Mesendoderm (in vitro differentiated cells): Measurements from ENCODE around the gene NSG2.

Experiments used
- DNase-seq: peaks from one replicate; pipeline ENCODE4 v3.0.0; 2013
- H2AK5ac ChIP-seq: 2 replicates; pipeline ENCODE4 v1.6.1; 2013; ENCODE audit warnings: low read length, inconsistent platforms
- H2BK120ac ChIP-seq: 2 replicates; pipeline ENCODE4 v1.6.1; 2013; ENCODE audit warnings: low read depth, mild to moderate bottlenecking, low read length, moderate library complexity, mixed read lengths
- H2BK15ac ChIP-seq: replicated peaks from 2 replicates; pipeline ENCODE4 v1.6.1; 2013; ENCODE audit warnings: low read depth, mild to moderate bottlenecking, moderate library complexity
- H2BK5ac ChIP-seq: 2 replicates; pipeline ENCODE4 v1.6.1; 2013; ENCODE audit warnings: low read length, inconsistent platforms
- H3K18ac ChIP-seq: 2 replicates; pipeline ENCODE4 v1.6.1; 2013; ENCODE audit warnings: mild to moderate bottlenecking, low read length, mixed read lengths
- H3K23ac ChIP-seq: one replicate; pipeline ENCODE4 v1.6.1; 2013; ENCODE audit warnings: low read length
- H3K27ac ChIP-seq: 2 replicates; pipeline ENCODE4 v1.5.1; 2013; ENCODE audit warnings: low read depth, mild to moderate bottlenecking, inconsistent platforms, low read length, moderate library complexity
- H3K27me3 ChIP-seq: 2 replicates; pipeline ENCODE4 v1.6.1; 2013; ENCODE audit warnings: low read length, control low read depth, mild to moderate bottlenecking, inconsistent platforms; ENCODE audit not compliant: insufficient read depth, poor library complexity
- H3K36me3 ChIP-seq: 2 replicates; pipeline ENCODE4 v1.6.1; 2013; ENCODE audit warnings: low read length, inconsistent platforms; ENCODE audit not compliant: control insufficient read depth, insufficient read depth
- H3K4ac ChIP-seq: one replicate; pipeline ENCODE4 v1.6.1; 2013; ENCODE audit warnings: low read depth, mild to moderate bottlenecking, low read length, moderate library complexity
- H3K4me1 ChIP-seq: 2 replicates; pipeline ENCODE4 v1.6.1; 2013; ENCODE audit warnings: low read depth, low read length, inconsistent platforms; ENCODE audit not compliant: control insufficient read depth
- H3K4me2 ChIP-seq: 2 replicates; pipeline ENCODE4 v1.6.1; 2013; ENCODE audit warnings: low read length
- H3K4me3 ChIP-seq: 2 replicates; pipeline ENCODE4 v1.5.1; 2013; ENCODE audit warnings: mild to moderate bottlenecking, low read length
- H3K56ac ChIP-seq: one replicate; pipeline ENCODE4 v1.6.1; 2013; ENCODE audit warnings: low read length
- H3K79me1 ChIP-seq: 2 replicates; pipeline ENCODE4 v1.6.1; 2013; ENCODE audit warnings: low read length, inconsistent platforms
- H3K79me2 ChIP-seq: 2 replicates; pipeline ENCODE4 v1.6.1; 2013; ENCODE audit warnings: mild to moderate bottlenecking, low read length; ENCODE audit not compliant: control insufficient read depth, insufficient read depth
- H3K9ac ChIP-seq: 2 replicates; pipeline ENCODE4 v1.6.1; 2013; ENCODE audit warnings: low read length, inconsistent platforms
- H4K5ac ChIP-seq: one replicate; pipeline ENCODE4 v1.6.1; 2013; ENCODE audit warnings: low read length
- H4K8ac ChIP-seq: one replicate; pipeline ENCODE4 v1.6.1; 2013; ENCODE audit warnings: low read depth, mild to moderate bottlenecking, control low read depth, low read length, moderate library complexity
- WGBS: extraction: QIAGEN DNeasy Blood & Tissue Kit; methylation state at CpG from one replicate; pipeline ENCODE4 v1.1.7; 2013; ENCODE audit warnings: low lambda C conversion rate, missing lambda C conversion rate; ENCODE audit not compliant: insufficient coverage; ENCODE audit errors: extremely low coverage; 5-methylcytosine and 5-hydroxymethylcytosine counted together

Gene NSG2

DNA sequence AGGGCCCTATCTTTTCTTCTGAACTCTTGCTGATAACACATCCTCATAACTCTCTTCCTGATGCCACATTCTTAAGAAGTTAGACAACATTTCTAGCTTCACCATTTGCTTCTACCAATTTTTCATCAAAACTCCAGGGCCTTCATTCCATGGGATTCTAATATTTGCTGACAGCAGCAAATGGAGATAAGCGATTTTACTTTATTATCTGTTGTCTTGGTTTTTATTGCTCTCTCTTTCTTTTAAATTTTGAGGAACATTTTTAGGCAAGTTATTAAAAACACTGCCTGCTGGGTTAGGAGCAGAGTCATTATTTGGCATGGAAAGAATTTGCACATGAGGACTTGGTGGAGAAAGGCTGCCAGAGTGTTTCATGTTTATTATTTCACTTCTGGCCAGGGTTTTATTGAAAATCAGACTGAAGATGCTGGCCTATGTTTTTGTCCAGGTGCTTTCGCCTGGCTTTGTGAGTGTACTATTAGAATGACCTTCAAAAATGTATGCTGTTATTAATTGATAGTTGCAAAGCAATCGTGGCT lies 27.7 kb downstream of the NSG2 start:
- Histone ChIP-seq H3K4me1 (no peaks in the 10 kb centered on the region), H3K79me2 (no peaks in the 10 kb centered on the region), H3K4me2 (no peak overlapping the region), H2AK5ac (no peak overlapping the region), H4K8ac (no peak overlapping the region), H2BK120ac (no peak overlapping the region), H3K36me3 (no peaks in the 10 kb centered on the region), H3K18ac (no peak overlapping the region), H3K23ac (no peak overlapping the region), H4K5ac (no peak overlapping the region), H3K27me3 (no peaks in the 10 kb centered on the region), H3K79me1 (no peaks in the 10 kb centered on the region), H2BK5ac (no peak overlapping the region), H2BK15ac (no peak overlapping the region), H3K9ac (no peak overlapping the region), H3K4ac (no peak overlapping the region), H3K4me3 (no peak overlapping the region), H3K56ac (no peak overlapping the region), H3K27ac (no peak overlapping the region)
- no peak for DNase-seq
- WGBS = no CpG with 5 or more reads among the region's 3 CpGs

DNA sequence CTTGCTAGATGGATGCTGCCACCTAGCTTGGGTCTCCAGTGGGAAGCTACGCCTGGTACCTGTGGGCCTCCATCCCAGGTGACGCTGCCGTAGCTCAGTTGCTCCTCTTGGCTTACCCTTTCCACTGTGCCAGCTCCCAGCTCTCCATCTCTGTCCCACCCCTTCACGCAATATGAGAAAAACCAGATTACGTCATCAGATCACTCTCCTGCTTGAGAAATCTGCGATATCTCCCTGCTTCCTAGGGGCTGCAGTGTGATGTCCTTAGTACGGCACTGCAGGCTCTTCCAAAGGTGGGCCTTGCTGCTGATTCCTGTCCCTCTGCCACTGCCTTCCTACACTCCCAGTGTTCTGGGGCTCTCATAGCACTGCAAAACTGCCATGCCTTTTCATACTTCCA lies 28.9 kb downstream of the NSG2 start:
- H3K79me1 ChIP-seq = no peaks in the 10 kb centered on the region
- no CpG with 5 or more reads among the region's 7 CpGs for WGBS
- H3K4me2 ChIP-seq = no peak overlapping the region
- H4K5ac ChIP-seq = no peak overlapping the region
- no peak overlapping the region for H3K4me3 ChIP-seq
- H3K79me2 ChIP-seq = no peaks in the 10 kb centered on the region
- no peak overlapping the region for H4K8ac ChIP-seq
- no peak for DNase-seq
- no peak overlapping the region for H3K27ac ChIP-seq
- H2BK120ac ChIP-seq = no peak overlapping the region
- H3K4me1 ChIP-seq = no peaks in the 10 kb centered on the region
- no peak overlapping the region for H3K4ac ChIP-seq
- H2BK15ac ChIP-seq = no peak overlapping the region
- H3K36me3 ChIP-seq = no peaks in the 10 kb centered on the region
- H3K9ac ChIP-seq = no peak overlapping the region
- H2BK5ac ChIP-seq = no peak overlapping the region
- no peaks in the 10 kb centered on the region for H3K27me3 ChIP-seq
- H3K23ac ChIP-seq = no peak overlapping the region
- no peak overlapping the region for H3K56ac ChIP-seq
- H3K18ac ChIP-seq = no peak overlapping the region
- no peak overlapping the region for H2AK5ac ChIP-seq

DNA sequence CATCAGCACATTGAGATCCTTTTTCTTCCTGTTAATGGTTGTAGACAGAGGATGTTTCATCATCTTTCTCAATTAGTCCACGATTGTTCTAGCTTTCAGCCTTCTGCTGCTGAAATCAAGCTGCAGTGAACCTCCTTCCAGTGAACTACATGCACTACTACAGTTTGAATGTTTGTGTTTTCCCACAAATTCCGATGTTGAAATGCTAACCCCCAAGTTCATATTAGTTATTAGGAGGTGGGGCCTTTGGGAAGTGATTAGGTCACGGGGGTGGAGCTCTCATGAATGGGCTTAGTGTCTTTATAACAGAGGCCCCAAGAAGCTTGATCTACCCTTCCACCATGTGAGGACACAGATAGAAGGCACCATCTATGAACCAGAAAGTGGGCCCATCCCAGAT lies 32.9 kb downstream of the NSG2 start:
- Histone ChIP-seq H2AK5ac (no peak overlapping the region), H3K27me3 (no peaks in the 10 kb centered on the region), H3K4me1 (no peaks in the 10 kb centered on the region), H4K5ac (no peak overlapping the region), H3K4ac (no peak overlapping the region), H3K4me3 (no peak overlapping the region), H3K9ac (no peak overlapping the region), H2BK5ac (no peak overlapping the region), H3K36me3 (no peaks in the 10 kb centered on the region), H2BK15ac (no peak overlapping the region), H2BK120ac (no peak overlapping the region), H3K4me2 (no peak overlapping the region), H3K23ac (no peak overlapping the region), H3K79me2 (no peaks in the 10 kb centered on the region), H3K18ac (no peak overlapping the region), H3K56ac (no peak overlapping the region), H4K8ac (no peak overlapping the region), H3K27ac (no peak overlapping the region), H3K79me1 (no peaks in the 10 kb centered on the region)
- DNase-seq = no peak
- no CpG with 5 or more reads among the region's 3 CpGs for WGBS

DNA sequence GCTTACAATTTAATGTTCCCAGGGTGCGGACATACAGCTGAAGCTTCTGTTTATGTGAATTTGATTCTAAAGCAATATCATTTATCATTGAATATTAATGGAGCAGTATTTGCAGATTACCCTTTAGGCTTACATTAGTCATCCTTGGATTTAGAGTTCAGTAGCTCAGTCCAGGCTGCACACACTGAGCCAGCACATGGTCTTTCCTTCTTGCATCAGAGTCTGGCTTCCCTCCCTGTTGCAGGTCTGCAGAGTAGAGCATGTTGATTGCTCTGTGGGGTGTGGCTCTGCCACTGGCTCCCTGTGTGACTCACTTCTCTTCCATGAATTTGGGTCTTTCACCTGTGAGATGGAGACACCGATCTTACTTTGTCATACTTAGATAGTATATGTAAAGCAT lies 36.8 kb downstream of the NSG2 start:
- Histone ChIP-seq H2BK5ac (no peak overlapping the region), H3K27me3 (no peaks in the 10 kb centered on the region), H3K79me2 (no peaks in the 10 kb centered on the region), H2BK120ac (no peak overlapping the region), H3K27ac (no peak overlapping the region), H3K56ac (no peak overlapping the region), H3K4me1 (no peaks in the 10 kb centered on the region), H3K9ac (no peak overlapping the region), H4K8ac (no peak overlapping the region), H3K4me3 (no peak overlapping the region), H3K23ac (no peak overlapping the region), H3K79me1 (no peaks in the 10 kb centered on the region), H2BK15ac (no peak overlapping the region), H3K36me3 (no peaks in the 10 kb centered on the region), H4K5ac (no peak overlapping the region), H3K18ac (no peak overlapping the region), H3K4me2 (no peak overlapping the region), H3K4ac (no peak overlapping the region), H2AK5ac (no peak overlapping the region)
- peak; percentile 10 for DNase-seq
- no CpG with 5 or more reads among the region's 2 CpGs for WGBS

DNA sequence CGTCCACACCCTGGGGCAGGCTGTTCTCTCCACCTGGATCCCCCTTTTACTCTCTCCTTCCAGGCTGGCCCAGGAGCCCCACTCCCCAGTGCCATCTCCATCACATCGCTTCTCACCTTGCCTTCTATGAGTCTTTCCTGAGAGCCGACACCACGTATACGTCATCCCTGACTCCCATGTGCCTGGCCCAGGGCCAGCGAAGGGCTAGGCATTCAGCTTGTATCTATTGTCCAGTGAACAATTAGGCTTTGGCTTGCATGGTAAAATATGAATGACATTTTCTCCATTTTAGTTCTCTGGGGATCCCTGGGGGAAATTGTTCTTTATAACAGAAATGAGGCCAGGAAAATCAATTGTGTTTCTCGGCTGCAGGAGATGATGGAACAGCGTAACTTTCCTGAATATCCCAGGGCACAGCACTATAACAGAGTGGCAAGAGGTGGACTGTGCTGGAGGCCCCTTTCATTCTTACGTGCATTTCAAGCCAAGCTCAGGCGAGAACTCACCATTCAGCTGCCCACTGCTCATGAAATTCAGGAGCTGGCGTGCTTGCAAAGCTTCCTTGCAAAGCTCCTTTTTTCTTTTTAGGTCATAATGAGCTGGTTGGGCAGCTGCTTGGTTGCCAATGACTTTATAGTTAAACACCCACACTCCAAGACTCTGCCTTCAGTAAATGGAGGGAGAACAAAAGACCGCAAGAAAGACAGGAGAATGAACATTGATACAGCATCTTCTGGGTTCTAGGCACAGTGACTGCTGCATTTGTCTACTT lies 37.7 kb downstream of the NSG2 start:
- H4K5ac ChIP-seq = no peak overlapping the region
- H3K79me1 ChIP-seq = no peaks in the 10 kb centered on the region
- no peaks in the 10 kb centered on the region for H3K4me1 ChIP-seq
- no peak for DNase-seq
- no peak overlapping the region for H3K18ac ChIP-seq
- no peak overlapping the region for H2BK15ac ChIP-seq
- H3K4ac ChIP-seq = no peak overlapping the region
- no peak overlapping the region for H2BK120ac ChIP-seq
- no peak overlapping the region for H3K4me3 ChIP-seq
- H3K27me3 ChIP-seq = no peaks in the 10 kb centered on the region
- H3K27ac ChIP-seq = no peak overlapping the region
- no peak overlapping the region for H3K9ac ChIP-seq
- H3K79me2 ChIP-seq = no peaks in the 10 kb centered on the region
- no CpG with 5 or more reads among the region's 12 CpGs for WGBS
- H3K36me3 ChIP-seq = no peaks in the 10 kb centered on the region
- no peak overlapping the region for H2AK5ac ChIP-seq
- H3K23ac ChIP-seq = no peak overlapping the region
- H2BK5ac ChIP-seq = no peak overlapping the region
- no peak overlapping the region for H3K56ac ChIP-seq
- no peak overlapping the region for H3K4me2 ChIP-seq
- H4K8ac ChIP-seq = no peak overlapping the region

DNA sequence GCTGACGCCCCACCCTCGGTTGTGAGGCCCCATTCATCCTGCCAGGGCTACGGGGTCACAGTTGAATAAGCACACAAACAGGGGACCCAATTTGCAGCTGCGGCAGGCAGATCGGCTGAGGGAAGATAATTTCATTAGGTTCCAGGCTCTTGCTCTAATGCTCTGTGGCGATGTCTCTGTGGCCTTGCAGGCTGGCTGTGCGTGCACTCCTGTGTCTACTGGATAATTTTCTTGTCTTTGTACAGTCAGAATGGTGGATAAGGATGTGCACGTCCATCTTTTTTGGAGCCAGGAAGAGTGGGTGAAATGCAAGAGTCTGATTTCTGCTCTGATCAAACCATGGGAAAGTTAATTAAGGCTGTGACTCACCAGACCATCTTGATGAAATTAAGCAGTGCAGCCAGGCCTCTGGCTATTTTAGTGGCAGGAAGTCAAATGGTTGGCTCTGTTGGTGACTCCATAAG lies 39.2 kb downstream of the NSG2 start:
- H3K27ac ChIP-seq = no peak overlapping the region
- no peak overlapping the region for H2AK5ac ChIP-seq

More for the DNA sequence above, 39.2 kb downstream of the NSG2 start:
- Histone ChIP-seq H3K4me1 (no peaks in the 10 kb centered on the region), H2BK120ac (no peak overlapping the region), H3K79me2 (no peaks in the 10 kb centered on the region), H3K36me3 (no peaks in the 10 kb centered on the region), H2BK15ac (no peak overlapping the region), H3K23ac (no peak overlapping the region), H3K4me2 (no peak overlapping the region), H4K8ac (no peak overlapping the region), H3K18ac (no peak overlapping the region), H3K4ac (no peak overlapping the region), H3K79me1 (no peaks in the 10 kb centered on the region), H2BK5ac (no peak overlapping the region), H3K27me3 (no peaks in the 10 kb centered on the region), H3K56ac (no peak overlapping the region), H3K9ac (no peak overlapping the region), H4K5ac (no peak overlapping the region), H3K4me3 (no peak overlapping the region)
- no peak for DNase-seq
- WGBS = no CpG with 5 or more reads among the region's 8 CpGs
